Ascending aorta (tissue), 2 donors: ENCODE results near the gene MAP1LC3B. TPM values are rescaled to one million over a fixed set of nuclear protein-coding genes. Genes with fewer than 3 reads are reported as not detected.

ENCODE experiments used
- DNase-seq, 2 donors: peaks; one replicate each; pipeline ENCODE4 v3.0.0-alpha.2; 2019; ENCODE audit warnings: low spot score in 2 of 2
- H3K27ac ChIP-seq, 2 donors: fragments of 200-600 bp; sonication (generic); one replicate each; pipeline ENCODE4 v1.5.1; 2016 to 2017; ENCODE audit warnings: mild to moderate bottlenecking in 1 of 2
- H3K27me3 ChIP-seq: fragments of 200-600 bp; sonication (generic); one replicate; pipeline ENCODE4 v1.5.1; 2017
- H3K36me3 ChIP-seq, 2 donors: fragments of 200-600 bp; sonication (generic); one replicate each; pipeline ENCODE4 v1.5.1; 2016
- H3K4me1 ChIP-seq, 2 donors: fragments of 200-600 bp; sonication (generic); one replicate each; pipeline ENCODE4 v1.5.1; 2016 to 2017; ENCODE audit warnings: mild to moderate bottlenecking in 1 of 2
- H3K4me3 ChIP-seq, 2 donors: fragments of 200-600 bp; sonication (generic); one replicate each; pipeline ENCODE4 v1.5.1; 2016 to 2017; ENCODE audit warnings: mild to moderate bottlenecking in 1 of 2
- H3K9me3 ChIP-seq, 2 donors: fragments of 200-600 bp; sonication (generic); one replicate each; pipeline ENCODE4 v1.5.1; 2016
- intact Hi-C: fragments of 100-400 bp; cut with DNase I; formaldehyde crosslinking; loops from one replicate; pipeline ENCODE4 v1.15.1; 2023
- total RNA-seq: library from RNA; depleted of rRNA; stranded (reverse); fragments of >200 nt; gene quantifications from one replicate; pipeline ENCODE4 v1.1.0, GENCODE V29; 2016
- TF ChIP-seq, protein P1 (sequence below), 3 experiments: fragments of 200-600 bp in 2 of 3; fragments of 450-650 bp in 1 of 3; sonication (generic) in 2 of 3; IDR thresholded peaks; one replicate each; pipeline ENCODE4 v1.5.1; 2016 to 2019; ENCODE audit warnings: antibody characterized with exemption in 3 of 3, mild to moderate bottlenecking in 1 of 3, moderate library complexity in 1 of 3

MAP1LC3B gene
- total RNA-seq, 1 donor from 2014 or later, result 37.0 TPM

DNA sequence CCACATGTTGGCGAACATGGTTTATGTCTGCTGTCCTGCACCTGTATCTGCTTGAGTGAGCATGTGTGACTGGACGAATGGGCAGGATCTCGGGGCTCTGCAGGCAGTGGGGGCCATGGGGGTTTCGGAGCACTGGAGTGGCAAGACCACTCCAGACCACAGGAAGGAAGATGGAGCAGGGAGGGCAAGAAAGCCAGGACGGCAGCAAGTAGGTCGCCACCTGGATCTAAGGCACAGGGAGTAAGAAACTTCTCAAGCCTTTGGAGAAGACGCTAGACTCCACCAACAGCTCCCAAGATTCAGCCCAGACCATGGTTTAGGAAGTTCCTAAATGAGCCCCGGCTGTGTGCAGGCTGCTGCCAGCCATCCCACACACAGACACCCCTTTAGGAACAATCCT, 42.1 kb upstream of the MAP1LC3B start:
- Histone ChIP-seq H3K36me3 (peaks cover 20 to 36% of the 10 kb centered on the region in 2 donors), H3K4me1 (peaks cover 0 to 4% of the 10 kb centered on the region in 2 donors), H3K4me3 (no peak overlapping the region), H3K27me3 (no peaks in the 10 kb centered on the region), H3K27ac (no peak overlapping the region), H3K9me3 (no peaks in the 10 kb centered on the region)
- intact Hi-C loops, result no loop called here
- TF ChIP-seq, protein P1, sequence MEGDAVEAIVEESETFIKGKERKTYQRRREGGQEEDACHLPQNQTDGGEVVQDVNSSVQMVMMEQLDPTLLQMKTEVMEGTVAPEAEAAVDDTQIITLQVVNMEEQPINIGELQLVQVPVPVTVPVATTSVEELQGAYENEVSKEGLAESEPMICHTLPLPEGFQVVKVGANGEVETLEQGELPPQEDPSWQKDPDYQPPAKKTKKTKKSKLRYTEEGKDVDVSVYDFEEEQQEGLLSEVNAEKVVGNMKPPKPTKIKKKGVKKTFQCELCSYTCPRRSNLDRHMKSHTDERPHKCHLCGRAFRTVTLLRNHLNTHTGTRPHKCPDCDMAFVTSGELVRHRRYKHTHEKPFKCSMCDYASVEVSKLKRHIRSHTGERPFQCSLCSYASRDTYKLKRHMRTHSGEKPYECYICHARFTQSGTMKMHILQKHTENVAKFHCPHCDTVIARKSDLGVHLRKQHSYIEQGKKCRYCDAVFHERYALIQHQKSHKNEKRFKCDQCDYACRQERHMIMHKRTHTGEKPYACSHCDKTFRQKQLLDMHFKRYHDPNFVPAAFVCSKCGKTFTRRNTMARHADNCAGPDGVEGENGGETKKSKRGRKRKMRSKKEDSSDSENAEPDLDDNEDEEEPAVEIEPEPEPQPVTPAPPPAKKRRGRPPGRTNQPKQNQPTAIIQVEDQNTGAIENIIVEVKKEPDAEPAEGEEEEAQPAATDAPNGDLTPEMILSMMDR (IDR thresholded peaks at IDR 0.05), result no peak
- no peak for DNase-seq

DNA sequence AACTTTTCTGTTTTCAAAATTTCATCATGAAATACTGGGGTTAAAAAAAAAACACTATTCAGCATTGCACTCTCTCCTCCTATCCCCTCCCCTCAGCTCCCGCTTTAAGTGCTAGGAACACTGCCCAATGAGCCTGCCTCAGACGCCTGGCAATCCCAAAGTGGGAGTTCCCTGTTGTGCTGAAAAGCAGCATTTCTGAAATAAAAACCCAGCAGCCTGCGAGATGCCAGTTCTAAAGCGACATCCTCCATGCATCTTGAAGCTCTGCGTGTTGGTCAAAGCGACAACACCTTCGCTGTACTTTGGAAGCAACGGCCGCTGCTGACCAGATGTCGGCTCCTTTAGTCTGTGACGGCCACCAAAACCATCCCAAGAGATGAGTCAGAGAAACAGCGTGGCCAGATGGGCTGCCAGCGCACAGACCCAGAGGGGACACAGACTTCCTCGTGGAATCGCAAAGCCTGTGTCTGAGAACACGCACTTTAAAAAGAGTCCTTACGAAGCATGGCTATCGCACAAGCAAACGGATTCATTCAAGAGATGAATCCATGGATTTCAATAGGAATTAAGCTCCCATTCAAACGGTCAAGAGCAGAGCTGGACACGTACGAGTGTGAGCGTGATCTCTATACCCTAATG, 41.3 kb upstream of the MAP1LC3B start:
- H3K4me1 ChIP-seq, result peaks cover 0 to 4% of the 10 kb centered on the region in 2 donors
- intact Hi-C loops, result no loop called here
- peak overlapping the region in 1 of 2 donors; percentile 33 for H3K4me3 ChIP-seq
- no peak for DNase-seq
- TF ChIP-seq, protein P1 (IDR thresholded peaks at IDR 0.05), result no peak
- no peaks in the 10 kb centered on the region for H3K27me3 ChIP-seq
- H3K36me3 ChIP-seq, result peaks cover 20 to 32% of the 10 kb centered on the region in 2 donors
- no peaks in the 10 kb centered on the region for H3K9me3 ChIP-seq
- peak overlapping the region in 1 of 2 donors; percentile 27 for H3K27ac ChIP-seq

- intact Hi-C loops, result no loop called here
- no peaks in the 10 kb centered on the region for H3K27me3 ChIP-seq
- TF ChIP-seq, protein P1 (IDR thresholded peaks at IDR 0.05), result no peak
- peak overlapping the region in 1 of 2 donors; percentile 27 for H3K27ac ChIP-seq
- H3K9me3 ChIP-seq, result no peaks in the 10 kb centered on the region
- no peak for DNase-seq
- peaks cover 0 to 4% of the 10 kb centered on the region in 2 donors for H3K4me1 ChIP-seq
- peak overlapping the region in 1 of 2 donors; percentile 33 for H3K4me3 ChIP-seq
- peaks cover 17 to 30% of the 10 kb centered on the region in 2 donors for H3K36me3 ChIP-seq
These were observed 40.8 kb upstream of the MAP1LC3B start for GRCh38 chr16:87351320-87351698.

- no peak overlapping the region for H3K27ac ChIP-seq
- peaks cover 19 to 33% of the 10 kb centered on the region in 2 donors for H3K36me3 ChIP-seq
- no peak for DNase-seq
- no peaks in the 10 kb centered on the region for H3K9me3 ChIP-seq
- H3K4me3 ChIP-seq, result no peak overlapping the region
- peaks cover 0 to 4% of the 10 kb centered on the region in 2 donors for H3K4me1 ChIP-seq
- intact Hi-C loops, result no loop called here
- no peaks in the 10 kb centered on the region for H3K27me3 ChIP-seq
- TF ChIP-seq, protein P1 (IDR thresholded peaks at IDR 0.05), result no peak
These were observed 39.3 kb upstream of the MAP1LC3B start for GRCh38 chr16:87352818-87353217.

- peaks cover 26 to 37% of the 10 kb centered on the region in 2 donors for H3K36me3 ChIP-seq
- H3K27ac ChIP-seq, result no peak overlapping the region
- no peak for DNase-seq
- H3K4me1 ChIP-seq, result peaks cover 0 to 4% of the 10 kb centered on the region in 2 donors
- H3K4me3 ChIP-seq, result no peak overlapping the region
- intact Hi-C loops, result no loop called here
- TF ChIP-seq, protein P1 (IDR thresholded peaks at IDR 0.05), result no peak
- H3K27me3 ChIP-seq, result no peaks in the 10 kb centered on the region
- no peaks in the 10 kb centered on the region for H3K9me3 ChIP-seq
These were observed 38.5 kb upstream of the MAP1LC3B start for GRCh38 chr16:87353613-87354012.
